Choroid plexus epithelial cell (primary cell): ENCODE measurements around the gene MRPL40.

Experiments
- DNase-seq: peaks from one replicate; pipeline ENCODE4 v3.0.0-alpha.2; 2010; ENCODE audit warnings: low read depth
- H3K4me3 ChIP-seq: 2 replicates; pipeline ENCODE4 v1.5.1; 2011; ENCODE audit warnings: low read depth, mild to moderate bottlenecking, control low read depth, low read length, moderate library complexity
- TF ChIP-seq, protein P1 (sequence below): conservative IDR thresholded peaks from 2 replicates; pipeline ENCODE4 v1.5.1; 2011; ENCODE audit warnings: low read depth, mild to moderate bottlenecking, control low read depth, inconsistent platforms, low read length, moderate library complexity

MRPL40 gene

DNA sequence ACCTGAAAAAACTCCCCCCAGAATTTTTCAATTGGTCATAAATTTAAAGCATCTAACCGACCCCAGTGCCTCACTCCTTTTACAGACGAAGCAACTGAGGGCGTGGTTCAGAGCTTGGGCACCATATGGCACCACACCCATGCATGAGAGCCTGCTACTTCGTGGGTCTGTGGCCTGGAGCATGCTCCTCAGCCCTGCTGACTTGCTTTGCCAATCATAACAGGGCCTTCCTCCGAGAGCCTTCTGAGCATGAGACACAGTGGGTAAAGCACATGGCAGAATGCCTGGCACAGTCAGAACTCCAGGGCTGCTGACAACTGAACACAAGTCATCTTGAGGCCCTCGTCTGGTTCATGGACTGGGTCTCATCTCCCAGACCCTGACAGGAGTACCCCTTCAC lies 34.1 kb upstream of the MRPL40 start:
- H3K4me3 ChIP-seq, result no peak overlapping the region
- TF ChIP-seq, protein P1, sequence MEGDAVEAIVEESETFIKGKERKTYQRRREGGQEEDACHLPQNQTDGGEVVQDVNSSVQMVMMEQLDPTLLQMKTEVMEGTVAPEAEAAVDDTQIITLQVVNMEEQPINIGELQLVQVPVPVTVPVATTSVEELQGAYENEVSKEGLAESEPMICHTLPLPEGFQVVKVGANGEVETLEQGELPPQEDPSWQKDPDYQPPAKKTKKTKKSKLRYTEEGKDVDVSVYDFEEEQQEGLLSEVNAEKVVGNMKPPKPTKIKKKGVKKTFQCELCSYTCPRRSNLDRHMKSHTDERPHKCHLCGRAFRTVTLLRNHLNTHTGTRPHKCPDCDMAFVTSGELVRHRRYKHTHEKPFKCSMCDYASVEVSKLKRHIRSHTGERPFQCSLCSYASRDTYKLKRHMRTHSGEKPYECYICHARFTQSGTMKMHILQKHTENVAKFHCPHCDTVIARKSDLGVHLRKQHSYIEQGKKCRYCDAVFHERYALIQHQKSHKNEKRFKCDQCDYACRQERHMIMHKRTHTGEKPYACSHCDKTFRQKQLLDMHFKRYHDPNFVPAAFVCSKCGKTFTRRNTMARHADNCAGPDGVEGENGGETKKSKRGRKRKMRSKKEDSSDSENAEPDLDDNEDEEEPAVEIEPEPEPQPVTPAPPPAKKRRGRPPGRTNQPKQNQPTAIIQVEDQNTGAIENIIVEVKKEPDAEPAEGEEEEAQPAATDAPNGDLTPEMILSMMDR, result no peak
- DNase-seq, result no peak

DNA sequence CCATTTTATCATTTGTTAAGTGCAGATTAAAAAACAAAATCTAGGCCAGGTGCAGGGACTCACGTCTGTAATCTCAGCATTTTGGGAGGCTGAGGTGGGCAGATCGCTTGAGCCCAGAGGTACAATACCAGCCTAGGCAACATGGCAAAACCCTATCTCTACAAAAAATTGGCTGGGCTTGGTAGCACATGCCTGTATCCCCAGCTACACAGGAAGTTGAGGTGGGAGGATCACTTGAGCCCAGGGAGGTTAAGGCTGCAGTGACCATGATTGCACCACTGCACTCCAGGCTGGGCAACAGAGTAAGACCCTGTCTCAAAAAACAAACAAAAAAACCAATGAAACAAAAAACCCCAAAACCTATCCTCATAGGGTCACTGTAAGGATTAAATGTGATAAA lies 33.7 kb upstream of the MRPL40 start:
- TF ChIP-seq, protein P1, result no peak
- no peak for DNase-seq
- H3K4me3 ChIP-seq, result no peak overlapping the region

DNA sequence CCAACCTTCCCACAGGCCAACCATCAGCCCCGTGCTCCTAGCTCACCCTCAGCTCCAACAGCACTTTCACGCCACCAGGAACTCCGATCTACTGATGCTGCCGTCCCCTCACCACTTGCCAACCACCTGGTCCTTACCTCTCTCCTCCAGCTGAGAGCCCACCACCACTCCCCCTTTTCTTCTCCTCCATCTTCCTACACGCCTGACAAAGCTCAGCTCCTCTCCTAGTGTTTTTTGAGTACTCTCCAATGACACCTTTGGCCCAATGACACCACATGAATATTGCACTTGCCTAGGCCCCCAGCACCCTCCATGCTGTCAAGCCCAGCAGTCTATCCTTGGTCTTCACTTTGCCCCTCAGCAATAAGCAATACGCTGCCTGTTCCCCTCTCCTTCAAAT lies 31.5 kb upstream of the MRPL40 start:
- H3K4me3 ChIP-seq, result no peak overlapping the region
- no peak for DNase-seq
- TF ChIP-seq, protein P1, result no peak

DNA sequence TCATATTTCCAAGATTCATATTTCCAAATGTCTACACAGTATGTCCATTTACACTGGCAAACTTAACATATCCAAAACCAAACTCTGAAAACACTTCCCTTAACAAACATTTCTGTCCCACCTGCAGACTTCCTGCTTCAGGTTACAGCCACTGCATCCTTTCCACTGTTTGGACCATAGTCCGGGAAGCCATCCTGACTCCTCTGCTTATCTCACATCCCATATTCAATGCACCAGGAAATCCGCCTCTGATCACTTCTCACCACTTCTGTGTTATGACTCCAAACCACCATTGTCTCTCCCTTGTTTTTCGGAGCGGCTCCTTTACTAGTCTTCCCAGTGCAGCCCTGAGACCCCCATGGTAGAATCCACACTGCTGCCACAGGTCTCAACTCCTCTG lies 30.9 kb upstream of the MRPL40 start:
- TF ChIP-seq, protein P1, result no peak
- no peak for DNase-seq
- H3K4me3 ChIP-seq, result no peak overlapping the region

DNA sequence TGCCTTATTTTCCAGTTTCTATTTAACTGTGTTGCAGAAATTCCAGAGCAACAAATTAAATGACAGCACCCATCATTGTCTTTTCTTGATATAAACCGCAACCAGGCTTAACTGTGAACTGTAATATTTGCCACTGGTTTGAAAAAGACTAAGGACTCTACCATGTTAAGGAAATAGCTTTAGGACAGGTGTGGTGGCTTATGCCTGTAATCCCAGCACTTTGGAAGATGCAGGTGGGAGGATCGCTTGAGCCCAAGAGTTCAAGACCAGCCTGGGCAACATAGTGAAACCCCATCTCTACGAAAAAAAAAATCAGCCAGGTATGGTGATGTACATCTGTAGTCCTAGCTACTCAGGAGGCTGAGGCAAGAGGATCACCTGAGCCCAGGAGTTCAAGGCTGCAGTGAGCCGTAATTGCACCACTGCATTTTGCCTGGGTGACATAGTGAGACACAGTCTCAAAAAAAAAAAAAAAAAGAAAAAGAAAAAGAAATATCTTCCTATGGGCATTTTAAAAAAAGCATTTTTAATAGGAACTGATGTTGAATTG lies 29.6 kb upstream of the MRPL40 start:
- no peak overlapping the region for H3K4me3 ChIP-seq
- TF ChIP-seq, protein P1, result no peak
- no peak for DNase-seq

DNA sequence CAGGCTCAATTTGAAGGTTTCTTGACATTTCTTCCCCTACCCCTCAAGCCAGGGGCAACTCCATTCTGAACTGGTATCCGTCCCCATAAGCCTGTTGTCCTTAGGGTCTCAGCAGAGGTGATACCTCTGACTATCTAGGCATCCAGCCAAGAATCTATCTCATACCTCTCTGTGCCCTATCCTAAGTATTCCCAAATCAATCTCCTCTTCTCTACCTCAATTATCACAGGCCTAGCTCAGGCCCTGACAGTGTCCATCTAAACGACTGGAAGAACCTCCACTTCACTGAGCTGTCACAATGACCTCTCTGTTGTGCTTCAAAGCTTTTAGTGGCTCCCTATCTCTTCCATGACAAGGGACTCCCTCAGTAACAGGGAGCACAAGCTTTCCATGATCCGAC lies 27.7 kb upstream of the MRPL40 start:
- TF ChIP-seq, protein P1, result no peak
- DNase-seq, result no peak
- no peak overlapping the region for H3K4me3 ChIP-seq

DNA sequence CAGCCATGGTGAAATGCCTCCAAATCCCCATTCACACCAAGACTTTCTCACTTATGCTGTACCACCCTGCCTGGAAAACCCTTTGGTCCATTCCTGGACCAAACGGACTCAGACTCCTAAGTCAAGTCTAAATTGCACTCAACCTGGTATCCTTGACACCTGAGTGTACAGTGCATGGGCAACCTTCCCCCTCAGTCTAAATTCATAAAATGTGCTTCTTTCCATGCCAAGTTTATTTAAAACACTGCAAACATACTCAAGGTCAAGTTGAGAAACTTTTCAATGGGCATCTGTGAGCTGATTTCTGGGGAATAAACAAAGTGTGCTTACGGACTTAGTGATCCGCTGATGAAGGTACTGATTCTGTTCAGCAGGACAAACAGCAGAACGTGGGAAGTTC lies 27.2 kb upstream of the MRPL40 start:
- DNase-seq, result no peak
- TF ChIP-seq, protein P1, result no peak
- no peak overlapping the region for H3K4me3 ChIP-seq
